Endothelial cell of umbilical vein (primary cell): ENCODE results near the gene FOXN1.

Experiments used
- CTCF ChIP-seq, 2 donors: IDR thresholded peaks; 1 replicate in 1 of 2; 2 replicates in 1 of 2; pipeline ENCODE4 v1.5.1; 2011; ENCODE audit warnings: low read length in 2 of 2, mild to moderate bottlenecking in 2 of 2, moderate library complexity in 2 of 2, control low read depth in 1 of 2, inconsistent platforms in 1 of 2, low read depth in 1 of 2; ENCODE audit not compliant: insufficient read depth in 1 of 2; ENCODE audit errors: extremely low read depth in 1 of 2
- POLR2AphosphoS5 ChIP-seq: IDR thresholded peaks from 2 replicates; pipeline ENCODE4 v1.6.1; 2012; ENCODE audit warnings: low read depth, mild to moderate bottlenecking, control low read depth, low read length, moderate library complexity; ENCODE audit not compliant: insufficient read depth

GRCh38 chr17:28509789-28510188, 3.6 kb downstream of the FOXN1 start:
- TF ChIP-seq CTCF (IDR thresholded peaks at IDR 0.05; ENCODE audit: extremely low read depth in 1 of 2, insufficient read depth in 1 of 2, low read depth in 1 of 2, low read length in 2 of 2) (no peak), POLR2AphosphoS5 (no peak)
